GM23248 (cell line): ENCODE measurements around the gene TRIM59. TPM values are rescaled to one million over a fixed set of nuclear protein-coding genes. Genes with fewer than 3 reads are reported as not detected.

ENCODE experiments used
- DNase-seq: peaks from one replicate; pipeline ENCODE4 v3.0.0-alpha.2; 2015
- H2AFZ ChIP-seq: fragments of 200-600 bp; sonication (generic); 2 replicates; pipeline ENCODE4 v1.6.1; 2016; ENCODE audit warnings: antibody characterized with exemption
- H3F3A ChIP-seq: fragments of 200-600 bp; sonication (generic); 2 replicates; pipeline ENCODE4 v1.6.1; 2016; ENCODE audit warnings: mild to moderate bottlenecking, antibody characterized with exemption, mixed run types; ENCODE audit not compliant: insufficient read depth
- H3K27ac ChIP-seq: fragments of 200-600 bp; sonication (generic); 2 replicates; pipeline ENCODE4 v1.5.1; 2016; ENCODE audit warnings: mild to moderate bottlenecking
- H3K27me3 ChIP-seq: fragments of 200-600 bp; sonication (generic); replicated peaks from 2 replicates; pipeline ENCODE4 v1.6.1; 2016; ENCODE audit warnings: mild to moderate bottlenecking; ENCODE audit not compliant: insufficient read depth
- H3K36me3 ChIP-seq: fragments of 200-600 bp; sonication (generic); 2 replicates; pipeline ENCODE4 v1.6.1; 2016; ENCODE audit warnings: low read depth, mild to moderate bottlenecking
- H3K4me1 ChIP-seq: fragments of 200-600 bp; sonication (generic); 2 replicates; pipeline ENCODE4 v1.6.1; 2016; ENCODE audit warnings: mild to moderate bottlenecking; ENCODE audit not compliant: insufficient read depth
- H3K4me2 ChIP-seq: fragments of 200-600 bp; sonication (generic); one replicate; pipeline ENCODE4 v1.6.1; 2016; ENCODE audit warnings: mild to moderate bottlenecking; ENCODE audit not compliant: unreplicated experiment
- H3K4me3 ChIP-seq: fragments of 200-600 bp; sonication (generic); 2 replicates; pipeline ENCODE4 v1.5.1; 2016; ENCODE audit warnings: mild to moderate bottlenecking
- H3K79me2 ChIP-seq: fragments of 200-600 bp; sonication (generic); 2 replicates; pipeline ENCODE4 v1.6.1; 2016; ENCODE audit warnings: mild to moderate bottlenecking; ENCODE audit not compliant: insufficient read depth
- H3K9ac ChIP-seq: fragments of 200-600 bp; sonication (generic); 2 replicates; pipeline ENCODE4 v1.6.1; 2016; ENCODE audit warnings: mild to moderate bottlenecking
- H3K9me2 ChIP-seq: fragments of 200-600 bp; sonication (generic); 2 replicates; pipeline ENCODE4 v1.6.1; 2016; ENCODE audit warnings: mixed run types, mild to moderate bottlenecking, moderate library complexity; ENCODE audit not compliant: insufficient read depth
- H3K9me3 ChIP-seq: fragments of 200-600 bp; sonication (generic); one replicate; pipeline ENCODE4 v1.6.1; 2017; ENCODE audit warnings: low read depth
- H4K20me1 ChIP-seq: fragments of 200-600 bp; sonication (generic); 2 replicates; pipeline ENCODE4 v1.6.0; 2016; ENCODE audit not compliant: insufficient read depth
- EZH2 ChIP-seq: fragments of 200-600 bp; sonication (generic); IDR thresholded peaks from 2 replicates; pipeline ENCODE4 v1.6.1; 2018; ENCODE audit warnings: antibody characterized with exemption, mild to moderate bottlenecking; ENCODE audit not compliant: insufficient read depth, poor library complexity, severe bottlenecking
- EZH2phosphoT487 ChIP-seq: fragments of 200-600 bp; sonication (generic); IDR thresholded peaks from 2 replicates; pipeline ENCODE4 v1.6.1; 2018; ENCODE audit warnings: antibody characterized with exemption, moderate library complexity, mild to moderate bottlenecking, low read depth; ENCODE audit not compliant: insufficient read depth
- WGBS, 2 experiments: methylation state at CpG; one replicate each; pipeline ENCODE4 v1.1.6; 2015 to 2017; ENCODE audit warnings: low lambda C conversion rate in 2 of 2, low coverage in 1 of 2; ENCODE audit errors: missing lambda C conversion rate in 2 of 2; 5-methylcytosine and 5-hydroxymethylcytosine counted together
- in situ Hi-C: fragments of 300-500 bp; cut with MboI; formaldehyde crosslinking; loops from 2 replicates; pipeline ENCODE4 v1.15.0; 2020
- polyA plus RNA-seq: library from polyadenylated mRNA; unstranded; fragments of >200 nt; fragmentation: Nextera tagmentation; extraction: Ambion mirVana; gene quantifications from 2 replicates; pipeline ENCODE4 v1.2.1, GENCODE V29; 2016
- total RNA-seq: library from RNA; depleted of rRNA; stranded (reverse); fragments of >200 nt; shearing (Covaris generic); gene quantifications from 2 replicates; pipeline ENCODE4 v1.2.3, GENCODE V29; 2014

The TRIM59 gene
- total and polyA plus RNA-seq, 2 experiments from 2014 or later = 14.8 to 23.9 TPM

DNA sequence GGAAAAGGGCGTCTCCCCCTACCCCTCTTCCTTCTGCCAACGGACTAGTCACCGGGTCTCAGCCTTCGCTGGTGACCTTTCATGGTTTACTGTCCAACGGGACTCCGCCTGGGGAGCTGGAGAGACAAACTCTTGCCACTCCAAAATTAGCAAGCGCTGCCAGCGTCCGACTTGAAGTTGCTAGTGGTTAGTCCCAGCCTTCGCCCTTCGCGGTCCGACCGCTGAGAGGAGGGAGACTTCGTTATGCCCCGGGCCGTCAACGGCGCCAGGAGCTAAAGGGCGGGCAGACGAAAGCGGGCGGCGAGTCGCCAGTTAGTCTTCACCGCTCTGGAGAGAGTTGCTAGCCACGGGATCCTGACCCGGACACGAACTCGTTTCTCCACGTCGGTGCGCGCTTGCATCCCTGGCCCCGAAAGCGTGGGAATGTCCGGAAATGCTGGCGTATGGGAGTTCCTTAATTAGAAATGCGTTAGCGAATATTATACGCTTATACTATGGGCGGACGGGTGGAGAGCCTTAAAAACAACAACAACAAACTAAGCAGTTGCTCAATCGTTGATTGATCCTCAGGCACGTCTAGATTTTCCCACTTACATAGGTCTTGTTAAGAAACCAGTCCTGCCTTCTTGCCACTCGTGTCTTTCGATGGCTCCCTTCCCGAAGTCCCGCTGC is 49.4 kb downstream of the TRIM59 start:
- H3K4me1 ChIP-seq = peaks cover 46% of the 10 kb centered on the region
- H4K20me1 ChIP-seq = no peaks in the 10 kb centered on the region
- peaks cover 87% of the 10 kb centered on the region for H3K79me2 ChIP-seq
- H3K9me3 ChIP-seq = no peaks in the 10 kb centered on the region
- H3K27ac ChIP-seq = peak overlapping the region; percentile 98
- peak; percentile 83 for DNase-seq
- H2AFZ ChIP-seq = peak overlapping the region; percentile 95
- peak overlapping the region; percentile 90 for H3K4me2 ChIP-seq
- H3K9me2 ChIP-seq = no peaks in the 10 kb centered on the region
- peaks cover 11% of the 10 kb centered on the region; the same call in 1 of the 2 replicates for H3K36me3 ChIP-seq
- H3K9ac ChIP-seq = peak overlapping the region; percentile 98
- peak overlapping the region; percentile 95 for H3K4me3 ChIP-seq
- no peak for TF ChIP-seq EZH2
- TF ChIP-seq EZH2phosphoT487 = no peak
- H3K27me3 ChIP-seq = no peaks in the 10 kb centered on the region
- 1 to 2% methylated on average over 41 to 49 of the region's 49 CpGs for WGBS, 2 experiments
- peaks cover 25% of the 10 kb centered on the region for H3F3A ChIP-seq
- in situ Hi-C loops = loop anchor here (10.0 kb wide), 1 partner anchor 235 kb away; no protein-coding TSS in a partner anchor

DNA sequence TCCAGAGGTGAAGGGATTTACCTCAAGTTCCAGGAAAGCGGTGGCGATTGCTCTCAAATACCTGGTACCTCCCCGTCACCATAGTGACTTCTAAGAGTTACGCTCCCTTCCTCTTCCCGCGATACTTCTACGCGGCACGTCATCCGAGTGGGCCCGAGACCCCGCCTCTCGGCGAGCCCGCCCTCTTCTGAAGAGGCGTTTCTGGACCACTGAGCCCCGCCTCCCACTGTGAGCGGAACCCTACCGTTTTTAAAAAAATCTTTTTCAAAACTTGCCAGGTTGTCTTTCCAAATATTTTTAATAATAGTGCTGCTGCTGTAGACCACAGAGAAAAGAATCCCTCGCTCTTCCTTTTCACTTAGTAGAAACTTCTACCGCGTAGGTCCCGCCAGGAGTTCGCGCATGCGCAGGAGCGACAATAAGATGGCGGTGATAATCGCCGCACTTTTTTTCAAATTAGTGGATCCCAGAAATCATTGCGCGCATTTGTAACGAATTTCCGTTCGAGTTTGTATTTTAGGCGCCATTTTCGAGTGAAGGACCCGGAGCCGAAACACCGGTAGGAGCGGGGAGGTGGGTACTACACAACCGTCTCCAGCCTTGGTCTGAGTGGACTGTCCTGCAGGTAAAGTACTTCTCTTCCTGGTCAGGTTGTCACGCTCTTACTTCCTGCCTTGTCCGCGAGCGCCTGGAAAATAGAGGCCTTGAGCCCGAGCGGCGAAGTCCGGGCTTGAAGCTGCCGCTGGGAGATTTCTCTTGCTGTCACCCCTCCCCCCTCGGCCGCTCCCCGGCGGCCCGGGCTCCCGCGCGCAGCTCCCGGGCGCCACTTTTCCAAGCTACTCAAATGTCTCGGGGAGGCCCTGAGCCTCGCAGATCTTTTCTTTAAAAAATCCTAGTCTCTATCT is 50.2 kb downstream of the TRIM59 start, which contains the start of the genes IFT80 and SMC4:
Gene IFT80 (minus strand): TSS at position 101 of the 905 bp plus-strand sequence. CDS start 14,625 bp downstream, outside the sequence.
Gene SMC4 (plus strand): TSS at position 526 of the 905 bp plus-strand sequence. CDS start 1,177 bp downstream, outside the sequence.
- Histone ChIP-seq H3K9me3 (no peaks in the 10 kb centered on the region), H3K9me2 (no peaks in the 10 kb centered on the region), H4K20me1 (no peaks in the 10 kb centered on the region), H3K27ac (peak within 1 kb of the TSS; percentile 98), H3F3A (peaks cover 26% of the 10 kb centered on the region), H3K4me2 (peak within 1 kb of the TSS; percentile 90), H3K4me1 (peaks cover 45% of the 10 kb centered on the region), H3K27me3 (no peaks in the 10 kb centered on the region), H3K9ac (peak within 1 kb of the TSS; percentile 98), H3K4me3 (peak within 1 kb of the TSS; percentile 95), H3K79me2 (peaks cover 87% of the 10 kb centered on the region), H3K36me3 (0 out of 2 replicates have a peak, but pooled peaks cover 4% of the 10 kb centered on the region), H2AFZ (peak within 1 kb of the TSS; percentile 95)
- WGBS, 2 experiments = 1% methylated on average over 63 of the region's 63 CpGs
- DNase-seq = peak; percentile 98
- no peak for TF ChIP-seq EZH2phosphoT487
- no peak for TF ChIP-seq EZH2
- in situ Hi-C loops = loop anchor here (10.0 kb wide), 1 partner anchor 235 kb away; no protein-coding TSS in a partner anchor

DNA sequence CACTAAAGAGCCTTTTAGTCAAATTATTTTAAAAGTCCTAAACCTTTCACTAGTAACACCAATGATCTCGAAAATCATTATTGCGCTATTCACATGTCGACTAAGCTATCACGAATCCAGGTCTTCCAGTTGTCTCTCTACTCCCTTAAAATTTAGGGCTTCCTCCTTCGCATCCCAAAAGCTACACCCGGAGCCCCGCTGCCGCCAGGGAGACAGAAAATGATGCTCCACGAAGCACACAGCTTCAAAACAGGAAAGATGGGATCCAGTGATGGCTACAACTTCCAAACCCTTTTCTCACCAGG is 50.8 kb downstream of the TRIM59 start:
- Histone ChIP-seq H3K9ac (peak overlapping the region; percentile 98), H3K4me3 (peak overlapping the region; percentile 95), H3K36me3 (0 out of 2 replicates have a peak, but pooled peaks cover 4% of the 10 kb centered on the region), H3K27me3 (no peaks in the 10 kb centered on the region), H3K4me1 (peaks cover 39% of the 10 kb centered on the region), H3F3A (peaks cover 26% of the 10 kb centered on the region), H3K79me2 (peaks cover 87% of the 10 kb centered on the region), H3K9me2 (no peaks in the 10 kb centered on the region), H4K20me1 (no peaks in the 10 kb centered on the region), H3K27ac (peak overlapping the region; percentile 98), H2AFZ (peak overlapping the region; percentile 95), H3K4me2 (peak overlapping the region; percentile 82), H3K9me3 (no peaks in the 10 kb centered on the region)
- in situ Hi-C loops = no loop called here
- TF ChIP-seq EZH2 = no peak
- DNase-seq = no peak
- WGBS, 2 experiments = 0 to 2% methylated on average over 9 of the region's 9 CpGs

DNA sequence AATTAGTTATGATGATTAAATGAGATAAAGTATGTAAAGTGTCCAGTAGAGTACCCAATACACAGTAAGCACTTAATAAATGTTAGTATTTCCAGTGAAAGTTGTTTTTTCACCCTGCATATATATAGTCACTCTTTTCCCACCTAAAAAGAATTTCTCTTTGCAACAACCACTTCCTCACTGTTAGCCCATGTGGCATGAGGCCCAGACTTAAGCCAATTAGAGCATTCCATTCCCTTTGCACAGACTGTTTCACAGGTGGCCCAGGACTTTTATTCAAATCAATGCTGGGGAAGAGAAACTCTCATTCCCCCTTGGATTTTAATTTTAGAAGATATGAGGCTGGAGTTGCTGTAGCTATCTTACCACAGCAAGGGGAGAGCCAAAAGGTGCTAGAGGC is 54.3 kb downstream of the TRIM59 start:
- no peaks in the 10 kb centered on the region for H3K9me2 ChIP-seq
- H3K4me2 ChIP-seq = peak overlapping the region; percentile 47
- H3K9ac ChIP-seq = no peak overlapping the region
- no peak overlapping the region for H2AFZ ChIP-seq
- no peaks in the 10 kb centered on the region for H4K20me1 ChIP-seq
- H3K4me3 ChIP-seq = no peak overlapping the region
- peak overlapping the region; percentile 28; the same call in 1 of the 2 replicates for H3K27ac ChIP-seq
- H3K9me3 ChIP-seq = no peaks in the 10 kb centered on the region
- peaks cover 19% of the 10 kb centered on the region for H3F3A ChIP-seq
- TF ChIP-seq EZH2phosphoT487 (no peak), EZH2 (no peak)
- peak; percentile 85 for DNase-seq
- no peaks in the 10 kb centered on the region for H3K36me3 ChIP-seq
- peaks cover 87% of the 10 kb centered on the region for H3K79me2 ChIP-seq
- in situ Hi-C loops = no loop called here
- H3K27me3 ChIP-seq = no peaks in the 10 kb centered on the region
- peaks cover 22% of the 10 kb centered on the region for H3K4me1 ChIP-seq
